ENCODE measurements around the gene TOM1L2.
"Not testable (repeated sequence)": the region's sequence is repeated elsewhere in the genome, so short reads cannot be mapped to it uniquely, and the experiment has no call there.

TOM1L2 gene

GRCh38 chr17:17819111-17819510 lies 153.1 kb downstream of the TOM1L2 start:
- no peak for DNase-seq (ENCODE audit: low spot score)

GRCh38 chr17:17818088-17818526 lies 154.1 kb downstream of the TOM1L2 start:
- DNase-seq (ENCODE audit: low spot score) = peak; percentile 84

GRCh38 chr17:17817552-17817947 lies 154.7 kb downstream of the TOM1L2 start:
- no peak for DNase-seq (ENCODE audit: low spot score)

- DNase-seq (ENCODE audit: low spot score) = no peak
These were observed 155.2 kb downstream of the TOM1L2 start for GRCh38 chr17:17816831-17817551.

GRCh38 chr17:17816240-17816814 lies 155.9 kb downstream of the TOM1L2 start:
- no peak for DNase-seq (ENCODE audit: low spot score)

- DNase-seq (ENCODE audit: low spot score) = no peak
These were observed 156.6 kb downstream of the TOM1L2 start for GRCh38 chr17:17815436-17816200.

GRCh38 chr17:17815062-17815406 lies 157.2 kb downstream of the TOM1L2 start:
- DNase-seq (ENCODE audit: low spot score) = no peak

- DNase-seq (ENCODE audit: low spot score) = no peak
These were observed 157.8 kb downstream of the TOM1L2 start for GRCh38 chr17:17814162-17815061.

- no peak for DNase-seq (ENCODE audit: low spot score)
These were observed 158.5 kb downstream of the TOM1L2 start for GRCh38 chr17:17813725-17814095.

GRCh38 chr17:17813055-17813724 lies 159.0 kb downstream of the TOM1L2 start:
- DNase-seq (ENCODE audit: low spot score) = no peak

- DNase-seq (ENCODE audit: low spot score) = peak; percentile 87
These were observed 159.8 kb downstream of the TOM1L2 start for GRCh38 chr17:17812211-17813054.

- no peak for DNase-seq (ENCODE audit: low spot score)
These were observed 160.6 kb downstream of the TOM1L2 start for GRCh38 chr17:17811381-17812210.

- no peak for DNase-seq (ENCODE audit: low spot score)
These were observed 161.3 kb downstream of the TOM1L2 start for GRCh38 chr17:17810895-17811248.

- DNase-seq (ENCODE audit: low spot score) = peak; percentile 80
These were observed 161.9 kb downstream of the TOM1L2 start for GRCh38 chr17:17810084-17810894.

- DNase-seq (ENCODE audit: low spot score) = no peak
These were observed 162.6 kb downstream of the TOM1L2 start for GRCh38 chr17:17809531-17810083.

- no peak for DNase-seq (ENCODE audit: low spot score)
These were observed 163.3 kb downstream of the TOM1L2 start for GRCh38 chr17:17808706-17809432.

- DNase-seq (ENCODE audit: low spot score) = not testable (repeated sequence)
These were observed 164.0 kb downstream of the TOM1L2 start for GRCh38 chr17:17808200-17808599.

GRCh38 chr17:17807440-17807839 lies 164.8 kb downstream of the TOM1L2 start:
- no peak for DNase-seq (ENCODE audit: low spot score)

Data from GM03348 (cell line).